Astrocyte of the spinal cord (primary cell): ENCODE data around the gene CLDN34.

Source experiments
- DNase-seq: peaks from one replicate; pipeline ENCODE4 v3.0.0; 2011; ENCODE audit warnings: low read depth, low spot score
- H3K4me3 ChIP-seq: 2 replicates; pipeline ENCODE4 v1.5.1; 2011; ENCODE audit warnings: low read depth, mild to moderate bottlenecking, low read length, moderate library complexity
- CTCF ChIP-seq: IDR thresholded peaks from 2 replicates; pipeline ENCODE4 v1.5.1; 2012; ENCODE audit warnings: low read depth, mild to moderate bottlenecking, low read length, inconsistent platforms
- in situ Hi-C: cut with HindIII; loops from 2 replicates; pipeline ENCODE4 v1.10.0; 2017; ENCODE audit warnings: low sequenced_read_pairs

Gene CLDN34

GRCh38 chrX:9957743-9958142 is 9.4 kb upstream of the CLDN34 start:
- no peak for TF ChIP-seq CTCF
- in situ Hi-C loops: no loop called here
- no peak overlapping the region for H3K4me3 ChIP-seq
- no peak for DNase-seq

- in situ Hi-C loops: no loop called here
- TF ChIP-seq CTCF: no peak
- H3K4me3 ChIP-seq: no peak overlapping the region
Measured at GRCh38 chrX:9958183-9958582, 9.0 kb upstream of the CLDN34 start.

GRCh38 chrX:9961750-9962149 is 5.4 kb upstream of the CLDN34 start:
- no peak overlapping the region for H3K4me3 ChIP-seq
- DNase-seq: no peak
- TF ChIP-seq CTCF: no peak
- in situ Hi-C loops: no loop called here

More at GRCh38 chrX:9958183-9958582, 9.0 kb upstream of the CLDN34 start:
- no peak for DNase-seq

- TF ChIP-seq CTCF: no peak
- DNase-seq: no peak
- in situ Hi-C loops: no loop called here
- no peak overlapping the region for H3K4me3 ChIP-seq
Measured at GRCh38 chrX:9977635-9978034, 10.5 kb downstream of the CLDN34 start.

- in situ Hi-C loops: no loop called here
- no peak overlapping the region for H3K4me3 ChIP-seq
- TF ChIP-seq CTCF: no peak
- DNase-seq: no peak
Measured at GRCh38 chrX:9980401-9980800, 13.2 kb downstream of the CLDN34 start.

- in situ Hi-C loops: no loop called here
- no peak overlapping the region for H3K4me3 ChIP-seq
- DNase-seq: no peak
- no peak for TF ChIP-seq CTCF
Measured at GRCh38 chrX:9980927-9981326, 13.8 kb downstream of the CLDN34 start.

GRCh38 chrX:9983441-9983840 is 16.3 kb downstream of the CLDN34 start:
- in situ Hi-C loops: no loop called here
- DNase-seq: no peak
- no peak for TF ChIP-seq CTCF

More at GRCh38 chrX:9983441-9983840, 16.3 kb downstream of the CLDN34 start:
- no peak overlapping the region for H3K4me3 ChIP-seq
